ENCODE measurements around the gene PMP22.
A peak's percentile ranks its signal among the peaks of the same experiment; 100 is the strongest.

The PMP22 gene

DNA sequence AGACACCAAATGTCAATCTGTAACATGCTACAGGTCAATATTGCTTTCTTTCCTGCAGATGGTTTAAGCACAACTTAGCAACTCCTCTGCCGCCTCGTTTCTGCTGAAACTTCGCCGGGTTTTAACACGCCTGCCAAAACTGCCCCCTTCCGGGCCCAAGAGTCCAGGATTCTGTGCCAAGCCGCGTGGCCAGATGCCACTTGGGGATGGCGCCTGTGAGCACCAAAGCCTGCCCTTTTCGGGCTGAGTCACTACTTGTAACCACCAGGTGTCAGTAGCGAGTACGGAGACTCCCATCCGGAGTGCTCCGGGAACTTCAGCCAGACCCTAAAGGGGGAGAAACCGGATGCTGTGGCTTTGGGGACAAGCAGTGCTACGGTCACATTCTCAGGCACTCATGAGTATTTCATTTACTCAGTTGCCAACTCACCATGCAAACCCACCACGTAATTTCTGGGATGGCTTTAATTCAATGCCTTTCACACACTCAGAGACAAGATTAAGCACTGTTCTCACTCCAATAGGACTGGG, 7.8 kb downstream of the PMP22 start:
- H3K36me3 ChIP-seq (replicated peaks; ENCODE audit: low read depth, low read length) = no peaks in the 10 kb centered on the region
- H3K27ac ChIP-seq (ENCODE audit: low read length) = no peak overlapping the region
- 0 out of 2 replicates have a peak overlapping the region, but pooled peaks have one; percentile 34 for H3K9ac ChIP-seq (ENCODE audit: low read length)
- H3K4me1 ChIP-seq (ENCODE audit: low read length) = peaks cover 7% of the 10 kb centered on the region; the same call in 1 of the 2 replicates
- H3K9me3 ChIP-seq (ENCODE audit: insufficient read depth, low read length) = no peaks in the 10 kb centered on the region
- H2AFZ ChIP-seq (ENCODE audit: low read depth, low read length) = peak overlapping the region; percentile 56; the same call in 1 of the 2 replicates
- H3K79me2 ChIP-seq (ENCODE audit: low read length) = no peaks in the 10 kb centered on the region
- H4K20me1 ChIP-seq (ENCODE audit: insufficient read depth, low read length) = no peaks in the 10 kb centered on the region
- no peak for TF ChIP-seq EZH2phosphoT487 (IDR thresholded peaks at IDR 0.05; ENCODE audit: low read depth)
- TF ChIP-seq, protein P1, sequence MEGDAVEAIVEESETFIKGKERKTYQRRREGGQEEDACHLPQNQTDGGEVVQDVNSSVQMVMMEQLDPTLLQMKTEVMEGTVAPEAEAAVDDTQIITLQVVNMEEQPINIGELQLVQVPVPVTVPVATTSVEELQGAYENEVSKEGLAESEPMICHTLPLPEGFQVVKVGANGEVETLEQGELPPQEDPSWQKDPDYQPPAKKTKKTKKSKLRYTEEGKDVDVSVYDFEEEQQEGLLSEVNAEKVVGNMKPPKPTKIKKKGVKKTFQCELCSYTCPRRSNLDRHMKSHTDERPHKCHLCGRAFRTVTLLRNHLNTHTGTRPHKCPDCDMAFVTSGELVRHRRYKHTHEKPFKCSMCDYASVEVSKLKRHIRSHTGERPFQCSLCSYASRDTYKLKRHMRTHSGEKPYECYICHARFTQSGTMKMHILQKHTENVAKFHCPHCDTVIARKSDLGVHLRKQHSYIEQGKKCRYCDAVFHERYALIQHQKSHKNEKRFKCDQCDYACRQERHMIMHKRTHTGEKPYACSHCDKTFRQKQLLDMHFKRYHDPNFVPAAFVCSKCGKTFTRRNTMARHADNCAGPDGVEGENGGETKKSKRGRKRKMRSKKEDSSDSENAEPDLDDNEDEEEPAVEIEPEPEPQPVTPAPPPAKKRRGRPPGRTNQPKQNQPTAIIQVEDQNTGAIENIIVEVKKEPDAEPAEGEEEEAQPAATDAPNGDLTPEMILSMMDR (IDR thresholded peaks at IDR 0.05; ENCODE audit: low read depth, low read length) = peak; percentile 69
- peak overlapping the region; percentile 62 for H3K4me3 ChIP-seq (ENCODE audit: low read length)
- H3K27me3 ChIP-seq (ENCODE audit: low read depth, low read length) = no peaks in the 10 kb centered on the region
- H3K4me2 ChIP-seq (ENCODE audit: low read length) = peak overlapping the region; percentile 76

- H3K27me3 ChIP-seq (ENCODE audit: low read depth, low read length) = no peaks in the 10 kb centered on the region
- no peak overlapping the region for H3K27ac ChIP-seq (ENCODE audit: low read length)
- no peaks in the 10 kb centered on the region for H4K20me1 ChIP-seq (ENCODE audit: insufficient read depth, low read length)
- H2AFZ ChIP-seq (ENCODE audit: low read depth, low read length) = no peak overlapping the region
- peaks cover 7% of the 10 kb centered on the region; the same call in 1 of the 2 replicates for H3K4me1 ChIP-seq (ENCODE audit: low read length)
- no peaks in the 10 kb centered on the region for H3K36me3 ChIP-seq (replicated peaks; ENCODE audit: low read depth, low read length)
- H3K4me3 ChIP-seq (ENCODE audit: low read length) = no peak overlapping the region
- H3K79me2 ChIP-seq (ENCODE audit: low read length) = no peaks in the 10 kb centered on the region
- H3K4me2 ChIP-seq (ENCODE audit: low read length) = peak overlapping the region; percentile 76
- TF ChIP-seq EZH2phosphoT487 (IDR thresholded peaks at IDR 0.05; ENCODE audit: low read depth) = no peak
- TF ChIP-seq, protein P1 (IDR thresholded peaks at IDR 0.05; ENCODE audit: low read depth, low read length) = no peak
- no peak overlapping the region for H3K9ac ChIP-seq (ENCODE audit: low read length)
- H3K9me3 ChIP-seq (ENCODE audit: insufficient read depth, low read length) = no peaks in the 10 kb centered on the region
Measured at GRCh38 chr17:15256689-15257088, 8.4 kb downstream of the PMP22 start.

DNA sequence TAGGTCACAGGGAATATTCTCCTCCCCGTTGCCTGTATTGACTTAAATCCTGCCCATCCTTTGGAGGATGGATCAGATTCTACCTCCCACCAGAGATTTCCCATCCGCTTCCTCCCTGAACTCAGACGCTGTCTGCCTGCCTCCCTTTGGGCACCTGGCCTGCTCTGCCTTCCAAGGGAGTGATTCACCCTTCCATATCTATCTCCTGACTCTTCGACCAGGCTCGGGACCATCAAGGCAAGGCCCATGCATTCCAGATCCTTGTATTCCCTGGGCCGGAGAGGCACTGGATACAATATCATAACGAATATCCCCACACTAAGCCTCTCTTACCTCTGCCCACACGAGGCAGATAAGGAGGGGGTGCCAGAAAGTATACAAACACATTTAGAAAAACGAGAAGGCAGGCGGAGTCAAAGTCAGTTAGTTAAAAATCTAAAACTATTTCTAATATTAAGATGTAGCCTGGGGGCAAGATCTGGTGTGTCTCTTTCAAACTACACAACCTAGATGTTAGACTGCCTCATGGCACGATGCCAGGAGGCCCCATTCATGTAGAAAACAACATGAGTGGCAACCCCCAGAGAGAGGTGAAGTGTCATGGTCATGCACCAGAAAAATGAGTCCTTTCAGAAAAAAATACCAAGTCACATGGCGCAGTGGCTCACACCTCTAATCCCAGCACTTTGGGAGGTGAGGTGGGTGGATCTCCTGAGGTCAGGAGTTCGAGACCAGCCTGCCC, 9.2 kb downstream of the PMP22 start:
- H3K36me3 ChIP-seq (replicated peaks; ENCODE audit: low read depth, low read length) = no peaks in the 10 kb centered on the region
- H3K27ac ChIP-seq (ENCODE audit: low read length) = no peak overlapping the region
- TF ChIP-seq, protein P1 (IDR thresholded peaks at IDR 0.05; ENCODE audit: low read depth, low read length) = no peak
- TF ChIP-seq EZH2phosphoT487 (IDR thresholded peaks at IDR 0.05; ENCODE audit: low read depth) = no peak
- no peaks in the 10 kb centered on the region for H3K27me3 ChIP-seq (ENCODE audit: low read depth, low read length)
- no peak overlapping the region for H2AFZ ChIP-seq (ENCODE audit: low read depth, low read length)
- H4K20me1 ChIP-seq (ENCODE audit: insufficient read depth, low read length) = no peaks in the 10 kb centered on the region
- no peak overlapping the region for H3K4me3 ChIP-seq (ENCODE audit: low read length)
- H3K4me2 ChIP-seq (ENCODE audit: low read length) = no peak overlapping the region
- H3K9ac ChIP-seq (ENCODE audit: low read length) = no peak overlapping the region
- no peaks in the 10 kb centered on the region for H3K9me3 ChIP-seq (ENCODE audit: insufficient read depth, low read length)
- no peaks in the 10 kb centered on the region for H3K79me2 ChIP-seq (ENCODE audit: low read length)
- peaks cover 7% of the 10 kb centered on the region; the same call in 1 of the 2 replicates for H3K4me1 ChIP-seq (ENCODE audit: low read length)

GRCh38 chr17:15250135-15250860, 14.8 kb downstream of the PMP22 start:
- Histone ChIP-seq H3K27me3 (ENCODE audit: low read depth, low read length) (no peaks in the 10 kb centered on the region), H3K79me2 (ENCODE audit: low read length) (no peaks in the 10 kb centered on the region), H3K9ac (ENCODE audit: low read length) (no peak overlapping the region), H3K27ac (ENCODE audit: low read length) (no peak overlapping the region), H3K4me3 (ENCODE audit: low read length) (no peak overlapping the region), H3K4me2 (ENCODE audit: low read length) (no peak overlapping the region), H4K20me1 (ENCODE audit: insufficient read depth, low read length) (no peaks in the 10 kb centered on the region), H3K36me3 (replicated peaks; ENCODE audit: low read depth, low read length) (no peaks in the 10 kb centered on the region), H3K9me3 (ENCODE audit: insufficient read depth, low read length) (no peaks in the 10 kb centered on the region), H2AFZ (ENCODE audit: low read depth, low read length) (no peak overlapping the region), H3K4me1 (ENCODE audit: low read length) (no peaks in the 10 kb centered on the region)
- TF ChIP-seq, protein P1 (IDR thresholded peaks at IDR 0.05; ENCODE audit: low read depth, low read length) = no peak
- TF ChIP-seq EZH2phosphoT487 (IDR thresholded peaks at IDR 0.05; ENCODE audit: low read depth) = no peak
